Epithelial cell of prostate (primary cell): ENCODE data around the gene UBD.

ENCODE experiments used
- DNase-seq: peaks from one replicate; pipeline ENCODE4 v3.0.0-alpha.2; 2011; ENCODE audit warnings: low read depth, low spot score
- H3K27ac ChIP-seq: fragments of 450-650 bp; 2 replicates; pipeline ENCODE4 v1.5.1; 2017; ENCODE audit warnings: mild to moderate bottlenecking

UBD gene

DNA sequence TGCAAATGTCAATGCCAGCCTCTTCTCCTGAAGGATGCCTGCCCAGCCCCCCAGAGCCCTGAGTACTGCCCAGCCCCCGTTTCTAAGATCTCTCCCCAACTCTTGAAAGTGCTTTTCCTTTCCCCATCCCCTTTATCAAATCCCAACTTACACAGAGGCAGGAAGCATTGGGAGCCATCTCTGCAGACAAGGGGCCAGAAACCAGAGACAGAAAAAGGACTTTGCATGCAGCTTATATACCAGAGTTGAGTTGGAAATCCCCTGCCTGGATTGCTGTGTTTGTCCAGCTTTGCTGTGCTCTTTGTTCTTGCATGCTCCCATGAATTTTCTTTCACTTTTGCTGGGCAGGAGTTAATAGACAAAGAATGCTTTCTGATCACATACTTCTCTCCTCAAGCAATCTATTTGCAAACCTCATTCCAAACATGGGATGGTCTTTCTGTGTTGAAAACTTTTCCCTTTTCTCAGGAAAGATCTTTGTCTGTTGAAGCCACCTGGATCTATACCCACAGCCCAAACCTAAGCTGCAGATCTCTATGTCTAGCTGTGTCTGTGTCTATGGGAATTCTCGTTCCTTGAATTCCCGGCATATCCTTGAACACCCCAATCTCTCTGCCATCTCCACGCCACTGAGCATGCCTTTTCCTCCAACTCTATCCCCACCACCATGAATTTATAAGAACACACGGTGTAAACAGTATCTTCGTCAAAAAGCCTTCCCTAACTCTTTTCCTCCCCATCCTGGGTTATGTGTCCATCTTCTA lies at the start of gene UBD:
TSS of gene UBD (minus strand) at position 209 of the 764 bp plus-strand sequence. CDS start at position 178, 31 bp downstream.
- DNase-seq, result no peak
- H3K27ac ChIP-seq, result no peak within 1 kb of the TSS

DNA sequence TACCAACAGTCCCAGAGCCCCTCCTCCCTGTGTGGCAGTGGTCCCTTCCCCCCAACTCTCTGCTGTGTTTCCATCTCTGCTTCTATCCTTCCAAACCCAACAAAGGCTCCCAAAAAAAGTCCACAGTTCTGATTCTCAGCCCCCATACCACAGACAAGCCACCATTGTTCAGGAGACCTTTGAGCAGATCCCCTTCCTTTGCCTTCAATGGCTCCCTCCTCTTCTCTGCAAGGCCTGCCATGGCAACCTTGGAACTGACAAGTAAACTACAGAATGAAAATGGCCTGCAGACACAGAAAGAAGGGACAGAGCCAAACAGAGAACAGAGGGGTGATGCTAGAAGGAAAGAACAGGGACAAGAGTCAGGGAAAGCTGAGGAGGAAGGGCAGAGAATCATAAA lies 48.6 kb upstream of the UBD start:
- DNase-seq, result no peak
- H3K27ac ChIP-seq, result no peak overlapping the region

DNA sequence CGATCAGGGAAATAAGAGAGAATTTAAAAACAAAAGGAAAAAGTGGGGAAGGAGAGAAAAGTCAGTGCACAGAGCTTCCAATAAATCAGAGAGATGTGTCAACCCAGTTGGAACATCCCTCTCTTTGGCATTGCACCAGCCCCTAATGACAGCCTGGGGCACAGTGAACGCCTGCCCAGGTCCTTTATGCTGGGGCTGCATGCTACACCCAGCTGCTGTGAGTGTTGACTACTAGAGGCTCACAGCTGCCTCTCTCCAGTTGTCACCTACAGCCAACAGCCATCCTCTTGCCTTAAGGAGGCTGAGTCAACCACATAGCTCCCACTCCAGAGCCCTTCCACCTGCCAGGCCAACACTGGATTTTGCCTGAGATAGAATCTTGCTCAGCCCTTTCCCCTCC lies 44.4 kb upstream of the UBD start:
- no peak for DNase-seq

DNA sequence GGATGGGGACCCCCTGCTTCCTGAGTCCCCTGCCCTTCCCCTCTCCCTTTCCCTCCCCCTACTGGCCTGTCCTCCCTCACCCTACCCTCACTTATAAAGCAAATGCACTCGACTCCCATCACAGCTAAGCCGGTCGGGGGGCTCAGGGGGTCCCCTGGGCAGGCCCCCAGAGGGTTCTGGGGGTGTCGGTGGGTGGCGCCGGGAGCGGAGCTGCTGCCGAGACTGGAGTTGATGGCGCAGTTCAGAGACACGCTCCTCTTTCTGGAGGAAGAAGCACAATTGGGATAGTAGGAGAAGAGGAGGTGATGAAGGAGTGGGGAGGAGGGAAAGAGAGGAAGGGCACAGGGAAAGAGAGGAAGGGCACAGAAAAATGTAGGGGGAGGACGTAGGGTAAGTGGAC lies 43.9 kb upstream of the UBD start:
- no peak for DNase-seq
- H3K27ac ChIP-seq, result no peak overlapping the region

More for the DNA sequence above, 44.4 kb upstream of the UBD start:
- no peak overlapping the region for H3K27ac ChIP-seq

DNA sequence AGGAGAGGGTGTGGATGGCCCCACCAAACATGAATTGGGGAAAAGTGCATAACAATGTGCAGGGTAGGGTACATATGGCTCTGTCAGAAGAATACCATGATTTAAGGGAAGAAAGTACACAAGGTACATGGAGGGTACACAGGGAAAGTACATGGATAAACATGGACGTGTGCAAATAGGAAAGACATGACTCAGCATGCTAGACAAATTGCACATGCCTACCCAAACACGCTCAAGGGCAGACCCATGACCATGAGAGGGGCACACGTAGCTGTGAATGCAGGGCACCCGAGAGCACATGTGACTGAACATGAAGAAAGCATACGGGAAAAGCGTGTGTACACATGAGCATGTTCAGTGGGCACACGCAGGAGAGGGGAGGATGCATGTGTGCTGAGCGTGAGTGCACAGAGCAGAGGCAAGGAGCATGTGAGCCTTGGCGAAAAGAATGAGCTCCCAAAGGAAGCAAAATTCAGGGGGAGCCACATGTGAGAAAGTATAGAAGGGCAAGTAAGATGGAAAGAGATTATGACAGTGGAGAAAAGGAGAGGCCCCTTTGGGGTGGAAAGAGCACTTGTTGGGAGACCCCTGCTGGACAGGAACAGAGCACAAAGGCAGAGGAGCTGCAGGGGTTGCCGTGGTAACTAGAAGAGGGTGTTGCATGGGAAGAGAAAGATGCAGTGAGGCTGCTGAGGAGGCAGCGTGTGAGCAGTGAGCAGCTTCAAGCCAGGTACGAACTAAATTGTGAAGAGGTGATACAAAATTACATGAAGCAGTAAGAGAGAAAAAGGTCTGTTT lies 43.2 kb upstream of the UBD start:
- no peak overlapping the region for H3K27ac ChIP-seq
- no peak for DNase-seq

DNA sequence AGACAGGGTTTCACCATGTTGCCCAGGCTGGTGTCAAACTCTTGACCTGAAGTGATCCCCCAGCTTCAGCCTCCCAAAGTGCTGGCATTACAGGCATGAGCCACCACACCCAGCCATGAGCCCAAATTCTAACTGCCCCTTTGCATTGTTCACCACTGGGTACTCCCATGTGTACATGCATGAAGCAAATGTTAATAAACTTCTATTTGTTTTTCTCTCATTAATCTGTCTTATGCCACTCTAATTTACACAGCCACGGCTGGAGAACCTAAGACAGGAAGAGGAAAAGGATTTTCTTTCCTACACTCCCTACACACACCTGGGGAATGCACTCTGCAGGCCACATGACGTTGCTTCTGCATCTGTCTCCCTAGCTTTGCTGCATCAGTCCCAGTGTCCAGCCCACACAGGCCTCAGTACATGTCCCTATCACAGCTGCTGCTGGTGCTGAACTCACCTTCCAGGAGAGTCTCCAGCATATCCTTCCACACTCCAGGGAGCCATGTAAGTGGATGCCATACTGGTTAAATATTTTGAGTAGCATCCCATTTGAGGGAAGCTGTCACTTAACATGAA lies 38.7 kb upstream of the UBD start:
- no peak for DNase-seq
- H3K27ac ChIP-seq, result no peak overlapping the region

DNA sequence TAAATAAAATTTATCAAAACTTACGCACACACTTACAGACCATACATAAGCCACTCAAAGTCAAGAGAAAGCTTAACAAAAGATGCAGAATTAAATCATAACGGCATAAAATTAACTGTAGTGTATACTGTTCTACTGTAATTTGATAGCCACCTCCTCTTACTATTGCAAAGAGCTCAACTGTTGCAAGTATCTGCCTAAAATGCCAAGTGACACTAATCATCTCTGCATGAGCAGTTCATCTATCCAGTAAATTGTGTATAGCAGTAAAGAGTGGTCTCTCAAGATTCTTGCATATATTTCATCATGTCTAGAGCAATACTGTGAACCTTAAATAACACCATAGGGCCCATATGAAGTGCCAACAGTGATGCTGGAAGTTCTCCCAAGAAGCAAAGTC lies 37.7 kb upstream of the UBD start:
- no peak overlapping the region for H3K27ac ChIP-seq
- DNase-seq, result no peak

DNA sequence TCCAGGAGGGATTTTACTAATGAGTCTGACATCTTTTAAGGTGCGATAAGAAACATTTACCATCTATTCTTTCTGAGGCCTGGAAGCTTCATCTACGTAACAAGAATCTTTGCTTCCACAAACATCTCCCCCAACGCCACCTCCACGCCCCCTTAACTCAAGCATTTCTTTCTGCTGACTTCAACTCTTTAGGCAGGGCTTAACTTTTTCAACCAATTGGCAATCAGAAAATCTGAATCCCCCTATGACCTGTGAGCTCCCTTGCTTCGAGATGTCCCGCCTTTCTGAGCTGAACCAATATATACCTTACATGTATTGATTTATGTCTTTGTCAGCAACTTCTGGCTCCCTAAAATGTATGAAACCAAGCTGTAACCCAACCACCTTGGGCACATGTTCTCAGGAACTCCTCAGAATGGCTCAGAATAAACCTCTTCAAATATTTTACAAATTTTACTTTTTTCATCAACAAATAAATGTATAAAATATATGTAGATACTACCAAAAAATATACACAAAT lies 36.9 kb upstream of the UBD start:
- H3K27ac ChIP-seq, result no peak overlapping the region
- no peak for DNase-seq

DNA sequence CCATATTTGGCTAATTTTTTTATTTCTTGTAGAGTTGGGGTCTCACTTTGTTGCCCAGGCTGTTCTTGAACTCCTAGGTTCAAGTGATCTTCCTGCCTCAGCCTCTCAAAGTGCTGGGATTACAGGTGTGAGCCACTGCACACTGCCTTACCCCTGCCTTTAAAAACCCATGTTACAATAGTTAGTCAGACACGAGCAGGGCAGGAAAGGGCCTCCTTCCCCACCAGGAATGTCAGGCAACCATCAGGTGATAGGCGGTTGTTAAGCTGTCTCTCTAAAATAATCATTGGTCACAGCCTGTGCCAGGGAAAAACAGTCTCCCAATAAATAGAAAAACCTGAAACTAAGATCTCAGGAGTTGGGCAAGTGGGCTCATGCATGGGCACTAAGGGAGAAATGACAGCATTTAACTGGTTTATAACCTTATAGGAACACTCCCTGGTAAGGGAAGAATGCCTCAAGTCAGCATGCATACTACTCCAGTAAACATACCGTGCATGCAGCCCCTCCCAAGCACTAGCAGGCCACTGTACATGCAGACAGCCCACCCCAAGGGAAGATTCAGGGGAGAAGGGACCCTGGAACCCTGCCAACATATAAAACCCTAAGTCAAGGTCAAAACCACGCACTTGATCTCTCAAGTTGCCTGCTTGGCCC lies 33.8 kb upstream of the UBD start:
- DNase-seq, result no peak
- no peak overlapping the region for H3K27ac ChIP-seq

DNA sequence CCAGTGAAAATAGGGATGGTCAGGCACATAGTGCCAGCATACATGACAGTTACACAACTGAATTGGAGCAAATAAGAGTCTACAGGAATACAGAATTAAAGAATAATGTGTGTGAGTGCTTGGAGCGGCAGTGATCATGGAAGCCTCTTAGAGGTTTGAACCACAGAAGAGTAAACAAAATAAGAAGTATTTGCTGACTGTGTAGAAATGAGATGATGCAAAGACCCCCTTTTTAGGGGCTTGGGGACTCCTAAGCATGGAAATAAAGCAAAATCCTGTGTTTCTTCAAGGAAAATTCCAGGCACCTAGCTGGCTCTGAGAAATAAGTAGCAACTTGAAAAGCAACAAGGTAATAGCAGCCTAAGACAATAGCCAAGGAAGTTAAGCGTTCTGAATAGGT lies 32.1 kb upstream of the UBD start:
- no peak for DNase-seq
- H3K27ac ChIP-seq, result no peak overlapping the region

DNA sequence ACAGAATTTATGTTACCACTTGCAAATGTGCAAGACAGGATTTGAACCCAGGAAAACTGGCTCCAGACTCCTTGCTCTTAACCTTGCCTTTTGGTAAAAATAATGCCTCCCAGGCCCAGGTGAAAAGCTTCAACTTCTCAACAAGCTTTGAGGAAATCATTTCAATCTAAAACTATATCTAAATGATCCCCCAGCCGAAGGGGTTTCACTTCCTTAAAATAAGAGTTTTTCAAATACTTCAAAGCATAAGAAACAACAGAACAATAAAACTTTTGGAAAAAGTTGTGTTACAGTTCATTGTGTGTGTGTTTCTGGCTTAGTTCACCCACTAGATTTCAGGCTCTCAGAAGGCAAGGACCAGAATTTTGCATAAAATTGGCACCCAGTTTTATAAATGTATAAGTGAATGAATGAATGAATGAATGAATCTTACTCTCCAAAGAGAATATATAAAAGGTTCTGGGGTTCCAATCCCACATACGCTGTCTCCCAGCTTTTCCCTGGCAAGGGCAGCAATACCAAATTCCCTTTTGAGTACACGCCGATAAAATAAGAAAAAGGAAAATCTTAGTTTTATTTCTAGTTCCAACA lies 30.8 kb upstream of the UBD start:
- H3K27ac ChIP-seq, result no peak overlapping the region
- no peak for DNase-seq

DNA sequence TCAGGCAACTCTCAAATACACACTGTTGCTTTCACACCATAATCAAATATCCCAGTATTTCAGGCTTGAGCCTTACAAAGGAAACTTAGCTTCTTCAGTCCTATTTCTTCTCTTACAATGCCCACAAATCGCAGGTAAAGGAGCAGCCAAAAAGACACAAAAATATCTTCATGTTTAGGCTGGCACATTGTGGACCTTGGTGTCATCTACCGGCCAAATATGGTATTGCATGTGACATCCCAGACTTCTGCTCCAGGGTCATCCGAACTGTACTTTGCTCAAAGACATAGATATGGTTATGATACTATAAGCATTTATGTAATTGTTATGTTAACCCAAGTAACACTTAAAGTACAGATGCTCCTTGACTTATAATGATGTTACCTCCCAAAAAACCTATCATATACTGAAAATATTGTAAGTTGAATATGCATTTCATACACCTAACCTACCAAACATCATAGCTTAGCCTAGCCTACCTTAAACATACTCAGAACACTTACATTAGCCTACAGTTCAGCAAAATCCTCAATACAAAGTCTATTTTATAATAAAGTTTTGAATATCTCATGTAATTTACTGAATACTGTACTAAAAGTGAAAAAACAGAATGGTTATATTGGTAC lies 30.0 kb upstream of the UBD start:
- DNase-seq, result no peak
- no peak overlapping the region for H3K27ac ChIP-seq

DNA sequence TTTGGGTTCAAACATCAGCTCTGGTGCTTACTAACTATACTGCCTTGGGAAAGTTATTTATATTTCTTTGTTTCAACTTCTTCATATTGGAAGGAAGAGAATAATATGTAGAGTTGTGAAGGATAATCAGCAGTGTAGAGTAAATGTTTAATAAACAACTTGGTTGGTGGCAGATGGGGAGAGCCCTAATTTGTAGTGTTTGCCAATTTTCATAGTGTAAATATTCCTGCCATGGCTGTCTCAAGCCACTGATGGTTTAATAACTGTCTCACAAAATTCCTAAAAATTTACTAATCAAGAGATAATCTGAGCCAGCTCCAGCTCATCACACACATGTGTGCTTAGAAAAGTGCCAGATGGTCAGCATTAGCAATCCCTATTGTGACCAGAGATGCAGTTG lies 25.3 kb upstream of the UBD start, which contains the start of gene OR2H2:
TSS of gene OR2H2 (plus strand) at position 301 of the 400 bp plus-strand sequence. CDS start 2,824 bp downstream, outside the sequence.
- DNase-seq, result no peak

DNA sequence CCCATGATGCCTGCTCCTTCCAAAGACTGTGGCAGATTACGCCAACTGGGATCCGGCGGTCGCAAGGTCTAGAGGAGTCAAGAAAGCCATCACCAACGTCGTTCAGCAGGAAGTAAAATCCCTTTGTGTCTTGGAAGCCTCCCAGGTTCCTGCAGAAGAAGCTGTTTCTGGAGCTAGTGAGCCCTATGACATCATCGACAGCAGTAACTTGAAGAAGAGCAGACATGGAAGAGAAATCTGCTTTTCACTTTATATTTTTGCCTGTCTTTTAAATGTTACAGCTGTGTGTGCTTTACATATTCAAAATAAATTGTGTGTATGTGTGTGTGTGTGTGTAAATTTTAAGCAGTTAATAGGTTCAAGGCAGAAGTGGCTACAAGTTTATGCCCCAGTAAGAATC lies 18.0 kb upstream of the UBD start:
- H3K27ac ChIP-seq, result no peak overlapping the region
- no peak for DNase-seq

More for the DNA sequence above, 25.3 kb upstream of the UBD start, which contains the start of gene OR2H2:
- H3K27ac ChIP-seq, result no peak within 1 kb of the TSS

DNA sequence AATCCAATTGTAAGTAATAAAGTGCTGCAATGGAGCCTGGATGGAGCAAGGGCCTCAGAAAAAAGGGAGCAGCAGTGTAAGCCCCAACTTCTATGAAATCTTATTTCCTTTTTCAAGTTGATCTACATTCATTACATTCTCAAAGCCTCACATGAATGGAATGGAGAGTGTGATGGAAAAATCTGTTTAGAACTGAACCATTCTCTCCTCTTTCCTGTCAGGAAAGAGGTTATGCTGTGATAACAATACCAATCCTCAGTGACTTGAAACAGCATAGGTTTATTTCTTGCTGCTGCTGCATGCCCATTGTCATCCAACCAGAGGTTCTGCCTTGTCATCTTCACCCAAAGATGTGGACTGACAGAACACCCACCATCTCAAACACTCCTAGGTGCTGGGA lies 16.5 kb upstream of the UBD start:
- DNase-seq, result no peak
- H3K27ac ChIP-seq, result no peak overlapping the region

DNA sequence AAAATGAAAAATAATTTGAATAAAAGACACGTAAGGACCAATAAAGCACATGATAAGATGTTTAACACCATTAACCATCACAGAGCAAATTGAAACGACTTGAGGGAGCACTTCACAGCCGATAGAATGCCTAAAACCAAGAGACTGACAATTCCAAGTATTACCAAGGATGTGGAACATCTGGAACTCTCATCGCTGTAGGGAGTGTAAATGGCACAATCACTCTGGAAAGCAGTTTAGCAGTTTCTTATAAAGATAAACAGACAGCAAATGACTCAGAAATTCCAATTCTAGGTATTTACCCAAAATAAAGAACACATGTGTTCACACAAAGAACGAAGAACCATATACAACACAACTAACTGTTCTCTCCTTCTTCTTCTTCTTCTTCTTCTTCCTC lies 8.5 kb upstream of the UBD start:
- DNase-seq, result no peak

DNA sequence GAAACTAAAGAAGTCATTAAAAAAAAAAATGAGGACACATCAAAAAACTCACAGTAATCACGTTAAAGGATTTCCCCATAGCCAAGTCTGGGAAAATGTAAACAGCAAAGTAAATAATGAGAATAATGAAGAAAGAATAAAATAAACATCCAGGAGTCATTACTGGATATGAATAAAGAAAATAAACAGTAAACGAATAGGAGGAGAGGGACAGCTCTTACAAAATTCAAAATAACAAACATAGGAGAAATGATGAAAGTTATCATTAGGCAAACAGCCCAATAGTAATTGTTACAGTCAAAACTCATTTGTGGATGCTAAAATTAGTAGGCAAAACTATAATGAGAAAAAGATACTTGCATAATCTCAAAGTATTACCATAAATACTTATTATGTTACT lies 8.0 kb upstream of the UBD start:
- DNase-seq, result no peak
- H3K27ac ChIP-seq, result no peak overlapping the region

More for the DNA sequence above, 8.5 kb upstream of the UBD start:
- no peak overlapping the region for H3K27ac ChIP-seq

DNA sequence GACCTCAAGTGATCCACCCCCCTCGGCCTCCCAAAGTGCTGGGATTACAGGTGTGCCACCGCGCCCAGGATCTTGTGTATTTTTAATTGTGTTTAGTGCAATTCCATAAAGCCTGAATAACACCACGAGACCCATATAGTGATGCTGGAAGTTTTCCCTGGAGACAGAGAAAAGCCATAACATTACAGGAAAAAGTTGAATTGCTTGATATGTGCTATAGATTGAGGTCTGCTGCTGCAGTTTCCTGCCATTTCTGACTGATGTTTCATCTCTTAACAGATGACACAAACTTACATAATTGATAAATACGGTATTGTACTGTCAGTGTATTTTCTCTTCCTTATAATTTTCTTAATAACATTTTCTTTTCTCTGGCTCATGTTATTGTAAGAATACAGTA lies 7.3 kb upstream of the UBD start:
- DNase-seq, result no peak

DNA sequence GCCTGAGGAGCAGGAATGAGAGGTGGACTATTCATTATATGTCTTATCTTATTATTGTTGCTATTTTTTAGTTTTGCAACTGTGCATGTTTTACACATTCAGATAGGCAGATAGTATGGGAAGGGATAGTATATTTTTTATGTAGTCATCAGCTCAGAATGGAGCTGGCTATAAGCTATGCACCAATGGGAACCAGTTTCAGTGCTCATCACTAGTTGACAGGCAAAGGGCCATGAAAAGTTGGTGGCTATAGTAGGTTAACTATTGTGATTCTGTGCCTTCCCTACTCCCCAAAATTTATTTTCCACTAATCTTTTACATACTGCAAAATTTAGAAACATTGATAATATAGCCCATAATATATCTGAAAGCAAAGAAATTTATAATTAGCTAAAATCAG lies 5.3 kb upstream of the UBD start:
- H3K27ac ChIP-seq, result no peak overlapping the region
- no peak for DNase-seq

More for the DNA sequence above, 7.3 kb upstream of the UBD start:
- no peak overlapping the region for H3K27ac ChIP-seq
